HepG2 (cell line): ENCODE results near the gene SERPINF2. TPM values are rescaled to one million over a fixed set of nuclear protein-coding genes. Genes with fewer than 3 reads are reported as not detected.
A peak's percentile ranks its signal among the peaks of the same experiment; 100 is the strongest.

Experiments used
- AGO1 ChIP-seq: fragments of 200-400 bp; formaldehyde crosslinking; IDR thresholded peaks from 2 replicates; pipeline ENCODE4 v1.6.1; 2017; ENCODE audit warnings: mild to moderate bottlenecking, low read depth, low read length, moderate library complexity; ENCODE audit not compliant: poor library complexity, severe bottlenecking
- EED ChIP-seq: sonication (generic); formaldehyde crosslinking; IDR thresholded peaks from 2 replicates; pipeline ENCODE4 v1.5.0; 2020; ENCODE audit warnings: mild to moderate bottlenecking, missing genetic modification reagents
- GTF2F1 ChIP-seq: fragments of 150-350 bp; IDR thresholded peaks from 2 replicates; pipeline ENCODE4 v1.6.1; 2014; ENCODE audit warnings: low read length
- PRMT3 ChIP-seq: sonication (generic); formaldehyde crosslinking; IDR thresholded peaks from 2 replicates; pipeline ENCODE4 v1.8.1; 2022; ENCODE audit warnings: low read depth, mild to moderate bottlenecking, moderate library complexity, missing genetic modification reagents, borderline replicate concordance
- SRSF1 ChIP-seq: fragments of 200-400 bp; formaldehyde crosslinking; optimal IDR thresholded peaks from 2 replicates; pipeline ENCODE3; 2017; ENCODE audit warnings: mild to moderate bottlenecking, low read depth, low read length, moderate library complexity
- ZNF33B ChIP-seq: sonication (generic); formaldehyde crosslinking; IDR thresholded peaks from 2 replicates; pipeline ENCODE4 v1.5.1; 2020; ENCODE audit warnings: mild to moderate bottlenecking, missing genetic modification reagents
- ZNF547 ChIP-seq: sonication (generic); formaldehyde crosslinking; IDR thresholded peaks from 2 replicates; pipeline ENCODE4 v1.5.1; 2020; ENCODE audit warnings: mild to moderate bottlenecking, missing genetic modification reagents
- ZNF629 ChIP-seq: sonication (generic); formaldehyde crosslinking; conservative IDR thresholded peaks from 2 replicates; pipeline ENCODE4 v1.5.0; 2020; ENCODE audit warnings: missing genetic modification reagents
- ZNF782 ChIP-seq: sonication (generic); formaldehyde crosslinking; IDR thresholded peaks from 2 replicates; pipeline ENCODE4 v1.4.0; 2020; ENCODE audit warnings: missing genetic modification reagents, mild to moderate bottlenecking, borderline replicate concordance
- polyA plus RNA-seq, 8 experiments: library from polyadenylated mRNA; depleted of rRNA in 3 of 8; stranded (reverse) in 7 of 8; unstranded in 1 of 8; fragments of >200 nt; fragmentation: Illumina TruSeq in 4 of 8; extraction: Trizol in 4 of 8; gene quantifications; 2 replicates each; pipeline versions ENCODE4 v1.2.1 to v1.2.3, GENCODE V29; 2011 to 2016; ENCODE audit warnings: low read depth in 4 of 8, missing spikeins in 1 of 8, mixed read lengths in 1 of 8; ENCODE audit not compliant: insufficient read depth in 1 of 8
- total RNA-seq, 5 experiments: library from RNA; depleted of rRNA; stranded (reverse); fragments of >200 nt; fragmentation: Illumina TruSeq; extraction: Trizol; gene quantifications; 2 replicates each; pipeline ENCODE4 v1.2.3, GENCODE V29; 2016; ENCODE audit warnings: low read depth in 1 of 5
- TF ChIP-seq, protein P1 (sequence below): sonication (generic); formaldehyde crosslinking; IDR thresholded peaks from 2 replicates; pipeline ENCODE4 v1.4.0; 2020; ENCODE audit warnings: mild to moderate bottlenecking, missing genetic modification reagents
- TF ChIP-seq, protein P2 (sequence below): IDR thresholded peaks from 2 replicates; pipeline ENCODE4 v1.6.1; 2012; ENCODE audit warnings: inconsistent platforms
- TF ChIP-seq, protein P3 (sequence below): sonication (generic); formaldehyde crosslinking; IDR thresholded peaks from 2 replicates; pipeline ENCODE4 v1.4.0; 2020; ENCODE audit warnings: mild to moderate bottlenecking, missing genetic modification reagents
- TF ChIP-seq, protein P4 (sequence below): sonication (generic); formaldehyde crosslinking; IDR thresholded peaks from 2 replicates; pipeline ENCODE4 v1.9.0; 2021; ENCODE audit warnings: missing genetic modification reagents, mild to moderate bottlenecking, borderline replicate concordance
- TF ChIP-seq, protein P5 (sequence below): sonication (generic); formaldehyde crosslinking; IDR thresholded peaks from 2 replicates; pipeline ENCODE4 v1.4.0; 2020; ENCODE audit warnings: missing genetic modification reagents
- TF ChIP-seq, protein P6 (sequence below): sonication (generic); formaldehyde crosslinking; IDR thresholded peaks from 2 replicates; pipeline ENCODE4 v1.4.0; 2020; ENCODE audit warnings: mild to moderate bottlenecking, missing genetic modification reagents
- TF ChIP-seq, protein P7 (sequence below): sonication (generic); formaldehyde crosslinking; IDR thresholded peaks from 2 replicates; pipeline ENCODE4 v1.5.1; 2020; ENCODE audit warnings: missing genetic modification reagents, mild to moderate bottlenecking, borderline replicate concordance

The SERPINF2 gene
- total and polyA plus RNA-seq, 2 of the 13 experiments (the other 11 are each of a cell fraction or from before 2014, with no cell fraction given), result 309 to 548 TPM

DNA sequence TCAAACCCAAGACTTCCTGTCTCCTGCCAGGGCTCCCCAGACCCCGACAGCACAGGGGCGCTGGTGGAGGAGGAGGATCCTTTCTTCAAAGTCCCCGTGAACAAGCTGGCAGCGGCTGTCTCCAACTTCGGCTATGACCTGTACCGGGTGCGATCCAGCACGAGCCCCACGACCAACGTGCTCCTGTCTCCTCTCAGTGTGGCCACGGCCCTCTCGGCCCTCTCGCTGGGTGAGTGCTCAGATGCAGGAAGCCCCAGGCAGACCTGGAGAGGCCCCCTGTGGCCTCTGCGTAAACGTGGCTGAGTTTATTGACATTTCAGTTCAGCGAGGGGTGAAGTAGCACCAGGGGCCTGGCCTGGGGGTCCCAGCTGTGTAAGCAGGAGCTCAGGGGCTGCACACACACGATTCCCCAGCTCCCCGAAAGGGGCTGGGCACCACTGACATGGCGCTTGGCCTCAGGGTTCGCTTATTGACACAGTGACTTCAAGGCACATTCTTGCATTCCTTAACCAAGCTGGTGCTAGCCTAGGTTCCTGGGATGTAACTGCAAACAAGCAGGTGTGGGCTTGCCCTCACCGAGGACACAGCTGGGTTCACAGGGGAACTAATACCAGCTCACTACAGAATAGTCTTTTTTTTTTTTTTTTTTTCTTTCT lies 27.3 kb downstream of the SERPINF2 start (continued):
- TF ChIP-seq ZNF782 (CRISPR knock-in tag) (no peak), SRSF1 (no peak), EED (CRISPR knock-in tag) (no peak), GTF2F1 (no peak), PRMT3 (CRISPR knock-in tag) (no peak), ZNF547 (no peak), ZNF629 (CRISPR knock-in tag) (no peak), ZNF33B (CRISPR knock-in tag) (no peak), AGO1 (no peak)
- TF ChIP-seq, protein P1, sequence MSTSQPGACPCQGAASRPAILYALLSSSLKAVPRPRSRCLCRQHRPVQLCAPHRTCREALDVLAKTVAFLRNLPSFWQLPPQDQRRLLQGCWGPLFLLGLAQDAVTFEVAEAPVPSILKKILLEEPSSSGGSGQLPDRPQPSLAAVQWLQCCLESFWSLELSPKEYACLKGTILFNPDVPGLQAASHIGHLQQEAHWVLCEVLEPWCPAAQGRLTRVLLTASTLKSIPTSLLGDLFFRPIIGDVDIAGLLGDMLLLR (CRISPR knock-in tag), result no peak
- TF ChIP-seq, protein P2, sequence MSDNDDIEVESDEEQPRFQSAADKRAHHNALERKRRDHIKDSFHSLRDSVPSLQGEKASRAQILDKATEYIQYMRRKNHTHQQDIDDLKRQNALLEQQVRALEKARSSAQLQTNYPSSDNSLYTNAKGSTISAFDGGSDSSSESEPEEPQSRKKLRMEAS, result peak; percentile 57
- TF ChIP-seq, protein P3, sequence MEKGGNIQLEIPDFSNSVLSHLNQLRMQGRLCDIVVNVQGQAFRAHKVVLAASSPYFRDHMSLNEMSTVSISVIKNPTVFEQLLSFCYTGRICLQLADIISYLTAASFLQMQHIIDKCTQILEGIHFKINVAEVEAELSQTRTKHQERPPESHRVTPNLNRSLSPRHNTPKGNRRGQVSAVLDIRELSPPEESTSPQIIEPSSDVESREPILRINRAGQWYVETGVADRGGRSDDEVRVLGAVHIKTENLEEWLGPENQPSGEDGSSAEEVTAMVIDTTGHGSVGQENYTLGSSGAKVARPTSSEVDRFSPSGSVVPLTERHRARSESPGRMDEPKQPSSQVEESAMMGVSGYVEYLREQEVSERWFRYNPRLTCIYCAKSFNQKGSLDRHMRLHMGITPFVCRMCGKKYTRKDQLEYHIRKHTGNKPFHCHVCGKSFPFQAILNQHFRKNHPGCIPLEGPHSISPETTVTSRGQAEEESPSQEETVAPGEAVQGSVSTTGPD (CRISPR knock-in tag), result peak; percentile 54; the same call in 1 of the 2 replicates
- TF ChIP-seq, protein P4, sequence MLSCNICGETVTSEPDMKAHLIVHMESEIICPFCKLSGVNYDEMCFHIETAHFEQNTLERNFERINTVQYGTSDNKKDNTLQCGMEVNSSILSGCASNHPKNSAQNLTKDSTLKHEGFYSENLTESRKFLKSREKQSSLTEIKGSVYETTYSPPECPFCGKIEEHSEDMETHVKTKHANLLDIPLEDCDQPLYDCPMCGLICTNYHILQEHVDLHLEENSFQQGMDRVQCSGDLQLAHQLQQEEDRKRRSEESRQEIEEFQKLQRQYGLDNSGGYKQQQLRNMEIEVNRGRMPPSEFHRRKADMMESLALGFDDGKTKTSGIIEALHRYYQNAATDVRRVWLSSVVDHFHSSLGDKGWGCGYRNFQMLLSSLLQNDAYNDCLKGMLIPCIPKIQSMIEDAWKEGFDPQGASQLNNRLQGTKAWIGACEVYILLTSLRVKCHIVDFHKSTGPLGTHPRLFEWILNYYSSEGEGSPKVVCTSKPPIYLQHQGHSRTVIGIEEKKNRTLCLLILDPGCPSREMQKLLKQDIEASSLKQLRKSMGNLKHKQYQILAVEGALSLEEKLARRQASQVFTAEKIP, result no peak
- TF ChIP-seq, protein P5, sequence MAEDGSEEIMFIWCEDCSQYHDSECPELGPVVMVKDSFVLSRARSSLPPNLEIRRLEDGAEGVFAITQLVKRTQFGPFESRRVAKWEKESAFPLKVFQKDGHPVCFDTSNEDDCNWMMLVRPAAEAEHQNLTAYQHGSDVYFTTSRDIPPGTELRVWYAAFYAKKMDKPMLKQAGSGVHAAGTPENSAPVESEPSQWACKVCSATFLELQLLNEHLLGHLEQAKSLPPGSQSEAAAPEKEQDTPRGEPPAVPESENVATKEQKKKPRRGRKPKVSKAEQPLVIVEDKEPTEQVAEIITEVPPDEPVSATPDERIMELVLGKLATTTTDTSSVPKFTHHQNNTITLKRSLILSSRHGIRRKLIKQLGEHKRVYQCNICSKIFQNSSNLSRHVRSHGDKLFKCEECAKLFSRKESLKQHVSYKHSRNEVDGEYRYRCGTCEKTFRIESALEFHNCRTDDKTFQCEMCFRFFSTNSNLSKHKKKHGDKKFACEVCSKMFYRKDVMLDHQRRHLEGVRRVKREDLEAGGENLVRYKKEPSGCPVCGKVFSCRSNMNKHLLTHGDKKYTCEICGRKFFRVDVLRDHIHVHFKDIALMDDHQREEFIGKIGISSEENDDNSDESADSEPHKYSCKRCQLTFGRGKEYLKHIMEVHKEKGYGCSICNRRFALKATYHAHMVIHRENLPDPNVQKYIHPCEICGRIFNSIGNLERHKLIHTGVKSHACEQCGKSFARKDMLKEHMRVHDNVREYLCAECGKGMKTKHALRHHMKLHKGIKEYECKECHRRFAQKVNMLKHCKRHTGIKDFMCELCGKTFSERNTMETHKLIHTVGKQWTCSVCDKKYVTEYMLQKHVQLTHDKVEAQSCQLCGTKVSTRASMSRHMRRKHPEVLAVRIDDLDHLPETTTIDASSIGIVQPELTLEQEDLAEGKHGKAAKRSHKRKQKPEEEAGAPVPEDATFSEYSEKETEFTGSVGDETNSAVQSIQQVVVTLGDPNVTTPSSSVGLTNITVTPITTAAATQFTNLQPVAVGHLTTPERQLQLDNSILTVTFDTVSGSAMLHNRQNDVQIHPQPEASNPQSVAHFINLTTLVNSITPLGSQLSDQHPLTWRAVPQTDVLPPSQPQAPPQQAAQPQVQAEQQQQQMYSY (CRISPR knock-in tag), result no peak
- TF ChIP-seq, protein P6, sequence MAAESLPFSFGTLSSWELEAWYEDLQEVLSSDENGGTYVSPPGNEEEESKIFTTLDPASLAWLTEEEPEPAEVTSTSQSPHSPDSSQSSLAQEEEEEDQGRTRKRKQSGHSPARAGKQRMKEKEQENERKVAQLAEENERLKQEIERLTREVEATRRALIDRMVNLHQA (CRISPR knock-in tag), result no peak
- TF ChIP-seq, protein P7, sequence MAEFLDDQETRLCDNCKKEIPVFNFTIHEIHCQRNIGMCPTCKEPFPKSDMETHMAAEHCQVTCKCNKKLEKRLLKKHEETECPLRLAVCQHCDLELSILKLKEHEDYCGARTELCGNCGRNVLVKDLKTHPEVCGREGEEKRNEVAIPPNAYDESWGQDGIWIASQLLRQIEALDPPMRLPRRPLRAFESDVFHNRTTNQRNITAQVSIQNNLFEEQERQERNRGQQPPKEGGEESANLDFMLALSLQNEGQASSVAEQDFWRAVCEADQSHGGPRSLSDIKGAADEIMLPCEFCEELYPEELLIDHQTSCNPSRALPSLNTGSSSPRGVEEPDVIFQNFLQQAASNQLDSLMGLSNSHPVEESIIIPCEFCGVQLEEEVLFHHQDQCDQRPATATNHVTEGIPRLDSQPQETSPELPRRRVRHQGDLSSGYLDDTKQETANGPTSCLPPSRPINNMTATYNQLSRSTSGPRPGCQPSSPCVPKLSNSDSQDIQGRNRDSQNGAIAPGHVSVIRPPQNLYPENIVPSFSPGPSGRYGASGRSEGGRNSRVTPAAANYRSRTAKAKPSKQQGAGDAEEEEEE (CRISPR knock-in tag), result no peak
